GM12891 (cell line): ENCODE results near the gene OSBP2.

ENCODE experiments used
- DNase-seq: peaks from one replicate; pipeline ENCODE4 v3.0.0; 2011; ENCODE audit warnings: low spot score; ENCODE audit not compliant: insufficient read length
- FAIRE-seq: peaks from 2 replicates; lab custom pipeline; 2011; peaks lifted over from hg19 to GRCh38; lab: Jason Lieb, UNC
- PAX5 ChIP-seq: IDR thresholded peaks from 2 replicates; pipeline ENCODE4 v1.6.1; 2011; ENCODE audit warnings: low read length, moderate library complexity, mild to moderate bottlenecking; ENCODE audit not compliant: insufficient read depth, severe bottlenecking
- POLR2A ChIP-seq: IDR thresholded peaks from 2 replicates; pipeline ENCODE4 v1.6.1; 2011; ENCODE audit warnings: low read depth, low read length, control low read depth
- POLR2AphosphoS5 ChIP-seq: IDR thresholded peaks from 2 replicates; pipeline ENCODE4 v1.6.1; 2011; ENCODE audit warnings: low read depth, low read length, control low read depth
- POU2F2 ChIP-seq: IDR thresholded peaks from 2 replicates; pipeline ENCODE4 v1.6.1; 2011; ENCODE audit warnings: low read depth, mild to moderate bottlenecking, control low read depth, low read length, moderate library complexity
- SPI1 ChIP-seq: IDR thresholded peaks from 2 replicates; pipeline ENCODE4 v1.6.1; 2011; ENCODE audit warnings: low read depth, low read length, control low read depth
- TAF1 ChIP-seq: IDR thresholded peaks from 2 replicates; pipeline ENCODE4 v1.6.1; 2011; ENCODE audit warnings: low read depth, low read length, control low read depth

OSBP2 gene

GRCh38 chr22:30855677-30856518 lies 161.2 kb downstream of the OSBP2 start:
- no peak for TF ChIP-seq POU2F2
- no peak for TF ChIP-seq POLR2A
- TF ChIP-seq TAF1: no peak
- no peak for TF ChIP-seq PAX5
- TF ChIP-seq SPI1: no peak
- TF ChIP-seq POLR2AphosphoS5: no peak
- DNase-seq (no peak), FAIRE-seq (no peak)

- no peak for DNase-seq
- TF ChIP-seq TAF1 (no peak), SPI1 (no peak), POLR2A (no peak), PAX5 (no peak), POLR2AphosphoS5 (no peak), POU2F2 (no peak)
- no peak for FAIRE-seq
Measured at GRCh38 chr22:30856741-30857502, 162.2 kb downstream of the OSBP2 start.

GRCh38 chr22:30857791-30858190 lies 163.1 kb downstream of the OSBP2 start:
- FAIRE-seq: no peak
- TF ChIP-seq SPI1 (no peak), POU2F2 (no peak), PAX5 (no peak), POLR2AphosphoS5 (no peak), POLR2A (no peak), TAF1 (no peak)
- DNase-seq: no peak

GRCh38 chr22:30858976-30859713 lies 164.5 kb downstream of the OSBP2 start:
- DNase-seq: no peak
- TF ChIP-seq POU2F2 (no peak), SPI1 (no peak), PAX5 (no peak), POLR2A (no peak), POLR2AphosphoS5 (no peak), TAF1 (no peak)
- no peak for FAIRE-seq

GRCh38 chr22:30859714-30860095 lies 165.0 kb downstream of the OSBP2 start:
- TF ChIP-seq TAF1 (no peak), POU2F2 (no peak), SPI1 (no peak), POLR2AphosphoS5 (no peak), POLR2A (no peak), PAX5 (no peak)
- no peak for FAIRE-seq
- no peak for DNase-seq

- no peak for FAIRE-seq
- no peak for TF ChIP-seq POLR2AphosphoS5
- no peak for TF ChIP-seq SPI1
- TF ChIP-seq POLR2A: no peak
- no peak for TF ChIP-seq POU2F2
- TF ChIP-seq TAF1: no peak
- no peak for TF ChIP-seq PAX5
- peak; percentile 6 for DNase-seq
Measured at GRCh38 chr22:30860176-30861105, 165.8 kb downstream of the OSBP2 start.

- DNase-seq: no peak
- FAIRE-seq: no peak
- TF ChIP-seq TAF1: no peak
- TF ChIP-seq POLR2A: no peak
- no peak for TF ChIP-seq SPI1
- no peak for TF ChIP-seq PAX5
- TF ChIP-seq POU2F2: no peak
- no peak for TF ChIP-seq POLR2AphosphoS5
Measured at GRCh38 chr22:30861131-30861530, 166.5 kb downstream of the OSBP2 start.

- FAIRE-seq (no peak), DNase-seq (no peak)
- TF ChIP-seq SPI1 (no peak), POLR2A (no peak), TAF1 (no peak), POLR2AphosphoS5 (no peak), PAX5 (no peak), POU2F2 (no peak)
Measured at GRCh38 chr22:30861688-30862552, 167.2 kb downstream of the OSBP2 start.
